SK-N-MC (cell line): ENCODE results near the gene NIPAL3.

Experiments
- DNase-seq: peaks from one replicate; pipeline ENCODE4 v3.0.0-alpha.2; 2011; ENCODE audit warnings: low read depth, low spot score
- H3K27ac ChIP-seq: fragments of 200-600 bp; sonication (generic); 2 replicates; pipeline ENCODE4 v1.5.1; 2016; ENCODE audit warnings: mixed run types
- H3K36me3 ChIP-seq: fragments of 200-600 bp; sonication (generic); 2 replicates; pipeline ENCODE4 v1.6.1; 2017; ENCODE audit warnings: antibody characterized with exemption, low read length, mixed read lengths; ENCODE audit not compliant: insufficient read depth
- H3K4me3 ChIP-seq: fragments of 200-600 bp; sonication (generic); 2 replicates; pipeline ENCODE4 v1.5.1; 2016
- H3K9ac ChIP-seq: fragments of 200-600 bp; sonication (generic); 2 replicates; pipeline ENCODE4 v1.8.0; 2017; ENCODE audit warnings: mixed run types, mixed read lengths; ENCODE audit not compliant: insufficient read length
- H3K9me3 ChIP-seq: fragments of 200-600 bp; sonication (generic); 2 replicates; pipeline ENCODE4 v1.6.1; 2017; ENCODE audit warnings: low read depth, mild to moderate bottlenecking, antibody characterized with exemption, low read length, moderate library complexity, mixed read lengths
- EZH2 ChIP-seq: fragments of 200-600 bp; sonication (generic); IDR thresholded peaks from one replicate; pipeline ENCODE4 v1.6.1; 2017; ENCODE audit warnings: antibody characterized with exemption
- FOXP2 ChIP-seq: optimal IDR thresholded peaks from 2 replicates; pipeline ENCODE3; 2011; ENCODE audit warnings: mild to moderate bottlenecking, moderate library complexity; ENCODE audit not compliant: insufficient read depth; ENCODE audit errors: extremely low read length, control extremely low read depth
- POLR2AphosphoS5 ChIP-seq: IDR thresholded peaks from 2 replicates; pipeline ENCODE4 v1.6.1; 2012; ENCODE audit warnings: mild to moderate bottlenecking, low read depth, low read length, borderline replicate concordance

NIPAL3 gene

GRCh38 chr1:24425441-24425840 lies 9.8 kb downstream of the NIPAL3 start:
- H3K36me3 ChIP-seq = no peaks in the 10 kb centered on the region
- H3K9me3 ChIP-seq = no peaks in the 10 kb centered on the region
- H3K4me3 ChIP-seq = no peak overlapping the region
- H3K27ac ChIP-seq = no peak overlapping the region
- no peak overlapping the region for H3K9ac ChIP-seq
- TF ChIP-seq POLR2AphosphoS5 = no peak
- TF ChIP-seq FOXP2 = no peak
- TF ChIP-seq EZH2 = no peak
- no peak for DNase-seq

GRCh38 chr1:24425922-24426321 lies 10.3 kb downstream of the NIPAL3 start:
- TF ChIP-seq EZH2 (no peak), FOXP2 (no peak), POLR2AphosphoS5 (no peak)
- Histone ChIP-seq H3K36me3 (no peaks in the 10 kb centered on the region), H3K4me3 (no peak overlapping the region), H3K27ac (no peak overlapping the region), H3K9me3 (no peaks in the 10 kb centered on the region), H3K9ac (no peak overlapping the region)
- no peak for DNase-seq

- Histone ChIP-seq H3K36me3 (no peaks in the 10 kb centered on the region), H3K4me3 (no peak overlapping the region), H3K27ac (no peak overlapping the region), H3K9ac (no peak overlapping the region), H3K9me3 (no peaks in the 10 kb centered on the region)
- no peak for DNase-seq
- TF ChIP-seq FOXP2 = no peak
- no peak for TF ChIP-seq EZH2
- no peak for TF ChIP-seq POLR2AphosphoS5
Observed at GRCh38 chr1:24426744-24427544, 11.3 kb downstream of the NIPAL3 start.

- TF ChIP-seq POLR2AphosphoS5 (no peak), FOXP2 (no peak), EZH2 (no peak)
- Histone ChIP-seq H3K27ac (no peak overlapping the region), H3K9ac (no peak overlapping the region), H3K9me3 (no peaks in the 10 kb centered on the region), H3K36me3 (no peaks in the 10 kb centered on the region), H3K4me3 (no peak overlapping the region)
- no peak for DNase-seq
Observed at GRCh38 chr1:24427545-24427862, 11.9 kb downstream of the NIPAL3 start.

- Histone ChIP-seq H3K9ac (no peak overlapping the region), H3K9me3 (no peaks in the 10 kb centered on the region), H3K27ac (no peak overlapping the region), H3K4me3 (no peak overlapping the region), H3K36me3 (no peaks in the 10 kb centered on the region)
- DNase-seq = no peak
- TF ChIP-seq EZH2 (no peak), FOXP2 (no peak), POLR2AphosphoS5 (no peak)
Observed at GRCh38 chr1:24435782-24436365, 20.3 kb downstream of the NIPAL3 start.

- no peak overlapping the region for H3K27ac ChIP-seq
- no peak overlapping the region for H3K9ac ChIP-seq
- no peak overlapping the region for H3K4me3 ChIP-seq
- TF ChIP-seq FOXP2 (no peak), EZH2 (no peak), POLR2AphosphoS5 (no peak)
- no peaks in the 10 kb centered on the region for H3K36me3 ChIP-seq
- no peaks in the 10 kb centered on the region for H3K9me3 ChIP-seq
- DNase-seq = no peak
Observed at GRCh38 chr1:24437631-24438396, 22.2 kb downstream of the NIPAL3 start.

- no peaks in the 10 kb centered on the region for H3K9me3 ChIP-seq
- H3K27ac ChIP-seq = no peak overlapping the region
- TF ChIP-seq FOXP2 = no peak
- no peak for TF ChIP-seq POLR2AphosphoS5
- no peak for TF ChIP-seq EZH2
- no peaks in the 10 kb centered on the region for H3K36me3 ChIP-seq
- no peak for DNase-seq
- no peak overlapping the region for H3K4me3 ChIP-seq
- H3K9ac ChIP-seq = no peak overlapping the region
Observed at GRCh38 chr1:24438423-24438901, 22.9 kb downstream of the NIPAL3 start.

- H3K4me3 ChIP-seq = no peak overlapping the region
- TF ChIP-seq FOXP2 (no peak), EZH2 (no peak)
- no peak overlapping the region for H3K27ac ChIP-seq
- DNase-seq = no peak
- no peaks in the 10 kb centered on the region for H3K9me3 ChIP-seq
- H3K36me3 ChIP-seq = no peaks in the 10 kb centered on the region
- no peak overlapping the region for H3K9ac ChIP-seq
Observed at GRCh38 chr1:24440436-24440835, 24.8 kb downstream of the NIPAL3 start.
